Germinal center (tissue), 1 donor: ENCODE data around the gene IL4I1.

ENCODE experiments used
- DNase-seq: peaks from one replicate; pipeline ENCODE4 v3.0.0; 2012; ENCODE audit warnings: mixed read lengths, low spot score

The IL4I1 gene

GRCh38 chr19:49850221-49850486 is 46.5 kb downstream of the IL4I1 start:
- no peak for DNase-seq

- no peak for DNase-seq
Measured at GRCh38 chr19:49849433-49850220, 47.1 kb downstream of the IL4I1 start.

GRCh38 chr19:49848938-49849337 is 47.7 kb downstream of the IL4I1 start:
- no peak for DNase-seq

DNA sequence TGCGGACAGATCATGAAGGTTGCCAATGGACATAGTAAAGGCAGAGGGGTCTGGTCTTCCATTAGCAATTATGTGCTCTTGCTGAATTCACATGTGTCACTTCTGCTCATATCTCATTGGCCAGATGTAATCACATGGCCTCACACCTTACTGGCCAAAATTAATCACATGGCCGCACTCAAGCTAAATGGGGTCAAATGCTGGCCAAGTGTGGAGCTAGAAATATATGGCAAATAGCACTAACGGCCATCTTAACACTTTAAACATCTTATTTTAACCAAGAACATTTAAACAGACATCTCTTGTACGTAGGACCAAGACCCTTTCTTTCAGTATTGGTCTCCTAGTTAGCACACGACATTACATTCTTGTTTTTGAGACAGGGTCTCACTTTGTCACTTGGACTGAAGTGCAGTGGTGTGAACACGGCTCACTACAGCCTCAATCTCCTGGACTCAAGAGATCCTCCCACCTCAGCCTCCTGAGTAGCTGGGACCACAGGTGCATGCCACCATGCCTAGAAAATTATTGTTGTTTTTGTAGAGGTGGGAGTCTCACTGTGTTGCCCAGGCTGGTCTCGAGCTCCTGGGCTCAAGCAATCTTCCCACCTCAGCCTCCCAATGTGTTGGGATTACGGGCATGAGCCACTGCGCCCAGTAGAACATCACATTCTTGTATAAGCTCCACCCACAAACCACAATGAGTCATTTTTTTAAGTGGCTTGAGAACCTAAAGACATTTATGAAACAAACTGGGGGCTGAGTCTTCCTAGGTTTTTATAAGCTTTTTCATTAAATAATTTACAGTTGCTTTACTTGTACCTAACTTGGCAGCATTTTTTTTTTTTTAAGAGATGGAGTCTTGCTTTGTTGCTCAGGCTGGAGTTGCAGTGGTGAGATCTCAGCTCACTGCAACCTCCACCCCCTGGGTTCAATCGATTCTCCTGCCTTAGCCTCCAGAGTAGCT is 48.7 kb downstream of the IL4I1 start:
- no peak for DNase-seq

GRCh38 chr19:49846408-49846807 is 50.3 kb downstream of the IL4I1 start:
- DNase-seq, result no peak

GRCh38 chr19:49845414-49845813 is 51.3 kb downstream of the IL4I1 start:
- no peak for DNase-seq

DNA sequence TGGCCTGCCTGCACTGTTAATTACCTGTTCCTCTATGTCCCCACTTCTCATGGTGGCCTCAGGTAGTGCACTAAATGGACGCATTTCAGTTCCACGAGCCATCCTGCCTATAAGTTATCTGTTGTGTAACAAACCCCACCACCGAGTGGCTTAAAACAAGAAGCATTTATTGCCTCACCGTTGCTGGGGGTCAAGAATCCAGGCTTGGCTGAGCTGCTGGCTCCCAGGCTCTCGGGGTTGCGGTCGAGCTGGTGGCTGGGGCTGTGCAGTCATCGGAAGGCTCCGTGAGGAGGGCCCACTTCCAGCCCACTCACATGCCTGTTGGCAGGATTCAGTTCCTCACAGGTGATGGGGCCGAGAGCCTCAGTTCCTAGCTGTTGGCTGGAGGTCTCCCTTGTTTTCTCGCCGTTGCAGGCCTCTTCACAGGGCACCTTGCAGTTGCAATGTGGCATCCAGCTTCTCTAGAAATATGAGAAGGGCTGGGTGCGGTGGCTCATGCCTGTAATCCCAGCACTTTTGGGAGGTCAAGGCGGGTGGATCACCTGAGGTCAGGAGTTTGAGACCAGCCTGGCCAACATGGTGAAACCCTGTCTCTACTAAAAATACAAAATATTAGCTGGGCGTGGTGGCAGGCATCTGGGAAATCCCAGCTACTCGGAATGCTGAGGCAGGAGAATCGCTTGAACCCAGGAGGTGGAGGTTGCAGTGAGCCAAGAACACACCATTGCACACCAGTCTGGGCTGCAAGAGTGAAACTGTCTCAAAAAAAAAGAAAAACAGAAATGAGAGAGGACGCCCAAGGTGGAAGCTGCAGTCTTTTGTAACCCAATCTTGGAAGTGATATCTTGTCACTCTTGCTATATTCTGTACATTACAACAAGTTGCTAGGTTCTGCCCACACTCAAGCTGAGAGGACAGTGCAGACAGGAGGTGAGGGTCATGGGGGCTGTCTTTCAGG is 52.3 kb downstream of the IL4I1 start:
- no peak for DNase-seq

GRCh38 chr19:49843265-49843664 is 53.4 kb downstream of the IL4I1 start:
- DNase-seq, result peak; percentile 89

- DNase-seq, result no peak
Measured at GRCh38 chr19:49840736-49841249, 55.9 kb downstream of the IL4I1 start.

GRCh38 chr19:49840321-49840720 is 56.4 kb downstream of the IL4I1 start:
- no peak for DNase-seq

DNA sequence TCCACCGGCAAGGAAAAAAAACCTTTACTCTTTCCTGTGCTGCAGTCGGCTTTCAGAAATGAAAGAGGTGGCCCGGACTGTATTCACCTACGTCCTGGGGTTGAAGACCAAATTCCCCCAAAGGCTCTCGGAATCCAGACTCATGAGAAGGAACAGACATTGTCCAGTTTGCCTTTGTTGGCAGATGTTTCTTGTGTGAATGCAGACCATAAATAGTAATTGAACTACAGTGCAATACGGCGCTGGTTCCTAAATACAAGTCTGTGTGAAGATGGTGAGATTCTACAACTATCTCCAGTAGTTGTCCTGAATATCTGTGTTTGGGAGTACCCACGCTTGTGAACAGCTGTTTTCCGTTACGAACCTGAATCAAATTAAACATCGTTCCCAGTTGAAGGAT is 57.0 kb downstream of the IL4I1 start:
- no peak for DNase-seq
